ENCODE results near the gene ST6GALNAC3. TPM values are rescaled to one million over a fixed set of nuclear protein-coding genes. Genes with fewer than 3 reads are reported as not detected.
A peak's percentile ranks its signal among the peaks of the same experiment; 100 is the strongest.

ST6GALNAC3 gene
- total and polyA plus RNA-seq, 3 donors from 2014 or later, result 0.46 to 0.87 (median 0.74) TPM

DNA sequence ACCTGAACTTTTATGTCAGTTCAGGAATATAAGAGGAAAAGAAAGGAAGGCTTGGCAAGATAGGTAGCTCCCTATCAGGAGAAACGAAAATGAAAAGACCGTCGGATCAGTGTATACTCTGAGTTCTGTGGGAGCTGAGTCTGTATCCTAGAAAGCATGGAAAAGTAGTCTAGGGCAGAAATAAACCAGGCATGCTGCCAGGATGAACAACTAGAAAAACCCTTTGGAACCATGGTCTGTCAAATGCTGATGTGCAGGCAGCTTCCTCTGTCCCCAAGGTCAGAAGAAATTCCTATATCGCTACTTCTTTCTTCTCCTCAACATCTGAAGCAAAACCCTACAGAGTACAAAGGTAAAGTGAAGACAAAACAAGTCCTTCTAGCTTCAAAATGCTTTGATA, 268.8 kb downstream of the ST6GALNAC3 start:
- Histone ChIP-seq H3K27ac (no peak overlapping the region), H3K27me3 (no peaks in the 10 kb centered on the region), H3K36me3 (ENCODE audit: low read depth, missing control alignments) (no peaks in the 10 kb centered on the region), H3K4me1 (no peaks in the 10 kb centered on the region), H3K4me3 (no peak overlapping the region), H3K9me3 (no peaks in the 10 kb centered on the region)
- DNase-seq, result peak; percentile 16
- TF ChIP-seq POLR2A (IDR thresholded peaks at IDR 0.05), result no peak
- TF ChIP-seq, protein P1, sequence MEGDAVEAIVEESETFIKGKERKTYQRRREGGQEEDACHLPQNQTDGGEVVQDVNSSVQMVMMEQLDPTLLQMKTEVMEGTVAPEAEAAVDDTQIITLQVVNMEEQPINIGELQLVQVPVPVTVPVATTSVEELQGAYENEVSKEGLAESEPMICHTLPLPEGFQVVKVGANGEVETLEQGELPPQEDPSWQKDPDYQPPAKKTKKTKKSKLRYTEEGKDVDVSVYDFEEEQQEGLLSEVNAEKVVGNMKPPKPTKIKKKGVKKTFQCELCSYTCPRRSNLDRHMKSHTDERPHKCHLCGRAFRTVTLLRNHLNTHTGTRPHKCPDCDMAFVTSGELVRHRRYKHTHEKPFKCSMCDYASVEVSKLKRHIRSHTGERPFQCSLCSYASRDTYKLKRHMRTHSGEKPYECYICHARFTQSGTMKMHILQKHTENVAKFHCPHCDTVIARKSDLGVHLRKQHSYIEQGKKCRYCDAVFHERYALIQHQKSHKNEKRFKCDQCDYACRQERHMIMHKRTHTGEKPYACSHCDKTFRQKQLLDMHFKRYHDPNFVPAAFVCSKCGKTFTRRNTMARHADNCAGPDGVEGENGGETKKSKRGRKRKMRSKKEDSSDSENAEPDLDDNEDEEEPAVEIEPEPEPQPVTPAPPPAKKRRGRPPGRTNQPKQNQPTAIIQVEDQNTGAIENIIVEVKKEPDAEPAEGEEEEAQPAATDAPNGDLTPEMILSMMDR (IDR thresholded peaks at IDR 0.05), result no peak
- 46 to 63% methylated on average over 4 of the region's 4 CpGs for WGBS, 2 donors
- intact Hi-C loops (cut with DNase I; ENCODE audit: low total_unique reads), result no loop called here

DNA sequence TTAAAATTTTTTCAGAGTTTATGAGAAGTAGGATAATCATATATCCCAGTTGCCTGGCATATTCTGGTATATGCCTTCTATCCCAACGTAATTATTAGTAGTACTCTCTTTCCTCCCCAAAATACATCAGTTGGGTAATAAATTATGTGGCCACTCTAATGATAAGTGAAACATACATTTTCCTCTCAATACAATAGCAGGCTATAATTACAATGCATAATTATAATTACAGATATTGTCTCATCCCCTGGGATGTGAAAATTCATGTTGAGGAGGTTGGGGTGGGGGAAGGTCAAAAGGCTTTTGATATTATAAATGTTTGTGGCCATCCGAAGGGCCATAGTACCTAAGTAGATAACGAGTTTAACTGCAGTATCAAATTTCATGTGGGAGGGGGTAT, 277.1 kb downstream of the ST6GALNAC3 start:
- TF ChIP-seq, protein P1 (IDR thresholded peaks at IDR 0.05), result no peak
- no peak for TF ChIP-seq POLR2A (IDR thresholded peaks at IDR 0.05)
- no peak overlapping the region for H3K27ac ChIP-seq
- WGBS, 2 donors, result 70 to 74% methylated on average over 3 of the region's 3 CpGs
- H3K4me1 ChIP-seq, result no peaks in the 10 kb centered on the region
- no peak for DNase-seq
- H3K27me3 ChIP-seq, result no peaks in the 10 kb centered on the region
- no peak overlapping the region for H3K4me3 ChIP-seq
- no peaks in the 10 kb centered on the region for H3K9me3 ChIP-seq
- H3K36me3 ChIP-seq (ENCODE audit: low read depth, missing control alignments), result no peaks in the 10 kb centered on the region
- intact Hi-C loops (cut with DNase I; ENCODE audit: low total_unique reads), result no loop called here

DNA sequence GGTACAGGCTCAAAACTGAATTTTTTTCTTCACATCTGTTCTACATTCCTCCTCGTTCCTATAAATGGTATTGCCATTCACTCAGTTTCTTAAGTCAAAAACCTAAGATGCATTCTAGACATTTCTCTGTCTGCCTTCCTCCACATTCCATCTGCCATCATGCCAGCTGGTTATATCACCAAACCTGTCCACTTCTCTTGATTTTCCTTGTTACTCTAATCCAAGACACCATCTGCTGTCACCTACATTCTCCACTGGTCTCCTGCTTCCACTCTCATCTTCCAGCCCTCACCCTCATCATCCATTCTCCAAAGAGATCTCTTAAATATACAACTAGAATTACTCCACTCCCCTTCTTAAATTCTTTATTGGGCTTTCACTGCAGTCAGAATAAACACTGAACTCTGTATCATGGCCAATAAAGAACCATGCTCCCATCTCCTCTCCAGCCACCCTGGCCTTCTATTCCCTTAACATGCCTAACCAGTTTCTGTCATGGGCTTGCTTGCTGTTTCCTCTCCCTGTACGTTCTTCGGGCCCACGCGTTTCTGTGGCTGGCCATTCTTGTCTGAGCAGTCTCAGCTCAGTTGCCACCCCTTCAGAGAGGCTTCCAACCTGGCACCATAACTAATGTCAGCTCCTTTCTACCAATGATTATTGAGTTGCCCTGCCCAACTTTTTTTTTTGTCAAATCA, 278.3 kb downstream of the ST6GALNAC3 start:
- no peaks in the 10 kb centered on the region for H3K27me3 ChIP-seq
- no peak overlapping the region for H3K27ac ChIP-seq
- no peak for DNase-seq
- 87 to 92% methylated on average over 5 of the region's 5 CpGs for WGBS, 2 donors
- H3K4me1 ChIP-seq, result no peaks in the 10 kb centered on the region
- H3K4me3 ChIP-seq, result no peak overlapping the region
- no peaks in the 10 kb centered on the region for H3K36me3 ChIP-seq (ENCODE audit: low read depth, missing control alignments)
- intact Hi-C loops (cut with DNase I; ENCODE audit: low total_unique reads), result no loop called here
- no peaks in the 10 kb centered on the region for H3K9me3 ChIP-seq
- no peak for TF ChIP-seq POLR2A (IDR thresholded peaks at IDR 0.05)
- TF ChIP-seq, protein P1 (IDR thresholded peaks at IDR 0.05), result no peak

DNA sequence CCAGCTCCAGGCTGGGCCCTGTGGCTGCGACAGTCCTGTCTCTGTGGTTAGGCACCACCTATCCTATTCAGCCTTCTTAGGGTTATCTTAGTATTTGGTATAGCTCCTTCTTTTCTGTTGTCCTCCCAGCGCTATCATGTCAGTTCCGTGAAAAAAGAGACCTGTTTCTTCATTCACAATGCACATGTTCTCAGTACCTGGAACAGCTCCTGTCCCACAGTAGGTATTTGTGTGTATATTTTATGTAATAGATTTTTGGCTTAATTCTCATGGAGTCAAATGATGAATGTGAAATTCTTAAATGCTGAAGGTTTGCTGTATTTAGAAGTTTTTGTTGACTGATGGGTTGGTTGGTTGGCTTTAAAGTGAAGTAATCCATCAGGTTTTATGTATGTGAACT, 279.7 kb downstream of the ST6GALNAC3 start:
- TF ChIP-seq, protein P1 (IDR thresholded peaks at IDR 0.05), result no peak
- no peak for TF ChIP-seq POLR2A (IDR thresholded peaks at IDR 0.05)
- intact Hi-C loops (cut with DNase I; ENCODE audit: low total_unique reads), result no loop called here
- no peak for DNase-seq
- no peaks in the 10 kb centered on the region for H3K36me3 ChIP-seq (ENCODE audit: low read depth, missing control alignments)
- no peak overlapping the region for H3K27ac ChIP-seq
- no peaks in the 10 kb centered on the region for H3K9me3 ChIP-seq
- no peaks in the 10 kb centered on the region for H3K4me1 ChIP-seq
- no peak overlapping the region for H3K4me3 ChIP-seq
- WGBS, 2 donors, result 95 to 97% methylated on average over 3 of the region's 3 CpGs
- H3K27me3 ChIP-seq, result no peaks in the 10 kb centered on the region

DNA sequence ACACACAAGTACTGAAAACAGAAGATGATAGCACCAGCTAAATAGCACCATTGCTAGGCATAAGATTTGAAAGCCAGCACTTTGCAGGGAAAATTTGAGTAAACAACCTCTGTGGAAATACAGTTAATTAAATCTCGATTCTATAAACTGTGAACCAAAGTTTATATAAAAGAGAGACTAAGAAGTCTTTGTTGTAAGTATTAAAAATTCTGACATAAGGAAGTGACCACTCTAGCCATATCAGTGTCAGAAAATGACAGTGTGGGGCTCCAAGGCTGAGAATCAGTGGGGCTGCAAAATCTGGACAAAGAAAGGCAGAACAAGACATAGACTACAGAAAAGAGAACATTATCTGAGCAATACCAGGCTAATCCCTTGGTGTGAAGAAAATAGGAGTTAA, 292.2 kb downstream of the ST6GALNAC3 start:
- no peaks in the 10 kb centered on the region for H3K36me3 ChIP-seq (ENCODE audit: low read depth, missing control alignments)
- no peaks in the 10 kb centered on the region for H3K27me3 ChIP-seq
- TF ChIP-seq, protein P1 (IDR thresholded peaks at IDR 0.05), result no peak
- TF ChIP-seq POLR2A (IDR thresholded peaks at IDR 0.05), result no peak
- intact Hi-C loops (cut with DNase I; ENCODE audit: low total_unique reads), result no loop called here
- H3K27ac ChIP-seq, result no peak overlapping the region
- H3K4me3 ChIP-seq, result no peak overlapping the region
- 68 to 85% methylated on average over 1 of the region's 1 CpG for WGBS, 2 donors
- H3K4me1 ChIP-seq, result no peaks in the 10 kb centered on the region
- H3K9me3 ChIP-seq, result no peaks in the 10 kb centered on the region
- DNase-seq, result no peak

Measured in testis (tissue), 3 donors.